WTC11 (cell line): ENCODE results near the gene NAPSA. TPM values are rescaled to one million over a fixed set of nuclear protein-coding genes. Genes with fewer than 3 reads are reported as not detected.

Experiments used
- ATAC-seq: fragments of 200-7000 bp; cut with Tn5 transposase; 2 replicates; pipeline ENCODE4 v1.10.0; 2021; ENCODE audit warnings: mild to moderate bottlenecking, moderate library complexity
- CTCF ChIA-PET: fragments of 300-600 bp; sonication (Branson Sonifier 250); formaldehyde crosslinking; loops from one replicate; lab custom pipeline; 2021; ENCODE audit warnings: antibody characterized with exemption; lab: Charles Lee
- POLR2A ChIA-PET: fragments of 350-600 bp; sonication (Branson Sonifier 250); formaldehyde crosslinking; loops from one replicate; lab custom pipeline; 2021; ENCODE audit warnings: antibody characterized with exemption; lab: Charles Lee
- DNase-seq: peaks from one replicate; pipeline ENCODE4 v3.0.0; 2021; ENCODE audit warnings: low spot score
- H3K27ac Mint-ChIP-seq: 2 replicates; pipeline ENCODE4 v1.8.0; 2021; ENCODE audit warnings: mixed read lengths
- H3K27me3 Mint-ChIP-seq: 2 replicates; pipeline ENCODE4 v1.8.0; 2021; ENCODE audit warnings: low read depth, mild to moderate bottlenecking, moderate library complexity, mixed read lengths
- H3K36me3 Mint-ChIP-seq: 2 replicates; pipeline ENCODE4 v1.8.0; 2021; ENCODE audit warnings: mixed read lengths
- H3K4me1 Mint-ChIP-seq: 2 replicates; pipeline ENCODE4 v1.8.0; 2022; ENCODE audit warnings: mixed read lengths
- H3K4me3 Mint-ChIP-seq: 2 replicates; pipeline ENCODE4 v1.8.0; 2021; ENCODE audit warnings: mild to moderate bottlenecking, moderate library complexity, mixed read lengths
- H3K9me3 Mint-ChIP-seq: 2 replicates; pipeline ENCODE4 v1.8.0; 2021; ENCODE audit warnings: mixed read lengths
- CREM ChIP-seq: sonication (generic); formaldehyde crosslinking; IDR thresholded peaks from 2 replicates; pipeline ENCODE4 v1.8.1; 2022; ENCODE audit warnings: mild to moderate bottlenecking, missing genetic modification reagents, moderate library complexity
- ELF4 ChIP-seq: sonication (generic); formaldehyde crosslinking; IDR thresholded peaks from 2 replicates; pipeline ENCODE4 v1.8.1; 2022; ENCODE audit warnings: low read depth, mild to moderate bottlenecking, moderate library complexity, missing genetic modification reagents
- JAZF1 ChIP-seq: fragments of 250-450 bp; sonication (Bioruptor Pico); IDR thresholded peaks from 2 replicates; pipeline ENCODE4 v1.9.0; 2021; ENCODE audit warnings: moderate library complexity, mild to moderate bottlenecking, inconsistent platforms
- NR1H2 ChIP-seq: sonication (generic); formaldehyde crosslinking; IDR thresholded peaks from 2 replicates; pipeline ENCODE4 v1.9.0; 2021; ENCODE audit warnings: mild to moderate bottlenecking, moderate library complexity, missing genetic modification reagents
- SMAD4 ChIP-seq: sonication (generic); formaldehyde crosslinking; IDR thresholded peaks from 2 replicates; pipeline ENCODE4 v1.8.0; 2022; ENCODE audit warnings: mild to moderate bottlenecking, missing genetic modification reagents
- TEAD4 ChIP-seq: sonication (generic); formaldehyde crosslinking; IDR thresholded peaks from 2 replicates; pipeline ENCODE4 v1.8.0; 2022; ENCODE audit warnings: mild to moderate bottlenecking, missing genetic modification reagents
- total RNA-seq: library from RNA; stranded (reverse); gene quantifications from 3 replicates; pipeline ENCODE4 v1.2.3, GENCODE V29; 2021
- TF ChIP-seq, protein P1 (sequence below): sonication (generic); formaldehyde crosslinking; IDR thresholded peaks from 2 replicates; pipeline ENCODE4 v1.8.1; 2022; ENCODE audit warnings: missing genetic modification reagents, borderline replicate concordance
- TF ChIP-seq, protein P2 (sequence below): sonication (generic); formaldehyde crosslinking; IDR thresholded peaks from 2 replicates; pipeline ENCODE4 v1.8.0; 2023; ENCODE audit warnings: missing genetic modification reagents, mild to moderate bottlenecking, borderline replicate concordance
- TF ChIP-seq, protein P3 (sequence below): sonication (generic); formaldehyde crosslinking; IDR thresholded peaks from 2 replicates; pipeline ENCODE4 v1.8.0; 2022; ENCODE audit warnings: mild to moderate bottlenecking, missing genetic modification reagents
- TF ChIP-seq, protein P4 (sequence below): sonication (generic); formaldehyde crosslinking; IDR thresholded peaks from 2 replicates; pipeline ENCODE4 v1.8.0; 2022; ENCODE audit warnings: missing genetic modification reagents

NAPSA gene
- total RNA-seq, 1 experiment from 2014 or later: 2.7 TPM

DNA sequence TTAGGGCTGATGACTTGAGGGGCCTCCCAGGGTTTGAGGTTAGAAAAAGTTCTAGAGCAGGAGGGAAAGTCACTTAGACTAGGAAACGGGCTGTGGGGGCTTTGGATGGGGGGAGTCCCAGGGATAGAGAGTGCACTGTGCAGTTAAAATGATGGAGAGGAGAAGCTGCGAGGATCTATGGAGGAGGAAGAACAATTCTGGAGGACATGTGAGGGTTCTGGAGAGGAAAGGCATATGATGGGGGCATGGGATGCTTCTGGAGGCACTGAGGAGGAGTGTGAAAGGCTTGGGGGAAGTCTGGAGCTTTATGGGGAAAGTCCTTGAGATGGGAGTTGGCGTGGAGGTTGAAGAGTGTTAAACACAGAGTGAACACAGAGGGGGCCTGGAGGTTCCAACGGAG lies 38.4 kb downstream of the NAPSA start (continued):
- TF ChIP-seq, protein P1, sequence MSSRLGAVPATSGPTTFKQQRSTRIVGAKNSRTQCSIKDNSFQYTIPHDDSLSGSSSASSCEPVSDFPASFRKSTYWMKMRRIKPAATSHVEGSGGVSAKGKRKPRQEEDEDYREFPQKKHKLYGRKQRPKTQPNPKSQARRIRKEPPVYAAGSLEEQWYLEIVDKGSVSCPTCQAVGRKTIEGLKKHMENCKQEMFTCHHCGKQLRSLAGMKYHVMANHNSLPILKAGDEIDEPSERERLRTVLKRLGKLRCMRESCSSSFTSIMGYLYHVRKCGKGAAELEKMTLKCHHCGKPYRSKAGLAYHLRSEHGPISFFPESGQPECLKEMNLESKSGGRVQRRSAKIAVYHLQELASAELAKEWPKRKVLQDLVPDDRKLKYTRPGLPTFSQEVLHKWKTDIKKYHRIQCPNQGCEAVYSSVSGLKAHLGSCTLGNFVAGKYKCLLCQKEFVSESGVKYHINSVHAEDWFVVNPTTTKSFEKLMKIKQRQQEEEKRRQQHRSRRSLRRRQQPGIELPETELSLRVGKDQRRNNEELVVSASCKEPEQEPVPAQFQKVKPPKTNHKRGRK (CRISPR knock-in tag): no peak
- no peak for TF ChIP-seq JAZF1 (CRISPR knock-in tag)
- no peak for TF ChIP-seq CREM (CRISPR knock-in tag)
- no peak for TF ChIP-seq SMAD4 (CRISPR knock-in tag)
- no peak for TF ChIP-seq ELF4 (CRISPR knock-in tag)

DNA sequence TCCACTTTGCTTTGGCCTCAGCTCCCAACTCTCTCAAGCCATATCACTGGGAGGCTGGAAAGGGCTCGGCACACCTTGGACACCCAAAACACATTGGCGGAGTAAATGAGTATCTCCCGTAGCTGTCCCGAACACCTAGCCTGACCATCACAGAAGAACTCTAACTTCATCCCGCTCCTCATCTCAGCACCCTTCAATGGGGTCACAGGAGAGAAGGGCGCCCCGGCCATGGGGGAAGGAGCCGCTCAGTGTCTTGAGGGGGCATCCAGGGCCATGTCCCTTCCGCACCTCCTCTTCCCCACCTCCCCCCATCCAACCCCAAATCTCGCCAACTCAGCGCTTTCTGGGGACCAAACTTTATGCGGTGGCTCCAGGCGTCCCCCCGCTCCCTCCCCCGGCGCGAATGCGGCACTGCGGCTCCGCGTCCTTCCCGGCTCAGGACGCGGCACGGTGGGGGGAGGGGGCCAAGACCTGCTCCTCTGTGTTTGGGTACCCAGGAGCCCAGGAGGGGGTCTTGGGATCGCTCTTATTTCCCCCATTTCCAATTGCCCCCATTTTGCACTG lies 39.3 kb downstream of the NAPSA start:
- ChIA-PET CTCF (interaction anchor here (0.7 to 2.5 kb wide), 15 partner anchors 10 to 402 kb away, joined by 3 to 32 read pairs (median 5); no protein-coding TSS in a partner anchor), POLR2A (interaction anchor here (0.6 to 1.5 kb wide), 6 partner anchors 8 to 91 kb away, joined by 3 to 21 read pairs (median 8); no protein-coding TSS in a partner anchor)
- ATAC-seq: no peak
- H3K4me3 Mint-ChIP-seq: peak overlapping the region; percentile 84
- no peaks in the 10 kb centered on the region for H3K9me3 Mint-ChIP-seq
- no peak overlapping the region for H3K27ac Mint-ChIP-seq
- peaks cover 33% of the 10 kb centered on the region for H3K27me3 Mint-ChIP-seq
- TF ChIP-seq, protein P2, sequence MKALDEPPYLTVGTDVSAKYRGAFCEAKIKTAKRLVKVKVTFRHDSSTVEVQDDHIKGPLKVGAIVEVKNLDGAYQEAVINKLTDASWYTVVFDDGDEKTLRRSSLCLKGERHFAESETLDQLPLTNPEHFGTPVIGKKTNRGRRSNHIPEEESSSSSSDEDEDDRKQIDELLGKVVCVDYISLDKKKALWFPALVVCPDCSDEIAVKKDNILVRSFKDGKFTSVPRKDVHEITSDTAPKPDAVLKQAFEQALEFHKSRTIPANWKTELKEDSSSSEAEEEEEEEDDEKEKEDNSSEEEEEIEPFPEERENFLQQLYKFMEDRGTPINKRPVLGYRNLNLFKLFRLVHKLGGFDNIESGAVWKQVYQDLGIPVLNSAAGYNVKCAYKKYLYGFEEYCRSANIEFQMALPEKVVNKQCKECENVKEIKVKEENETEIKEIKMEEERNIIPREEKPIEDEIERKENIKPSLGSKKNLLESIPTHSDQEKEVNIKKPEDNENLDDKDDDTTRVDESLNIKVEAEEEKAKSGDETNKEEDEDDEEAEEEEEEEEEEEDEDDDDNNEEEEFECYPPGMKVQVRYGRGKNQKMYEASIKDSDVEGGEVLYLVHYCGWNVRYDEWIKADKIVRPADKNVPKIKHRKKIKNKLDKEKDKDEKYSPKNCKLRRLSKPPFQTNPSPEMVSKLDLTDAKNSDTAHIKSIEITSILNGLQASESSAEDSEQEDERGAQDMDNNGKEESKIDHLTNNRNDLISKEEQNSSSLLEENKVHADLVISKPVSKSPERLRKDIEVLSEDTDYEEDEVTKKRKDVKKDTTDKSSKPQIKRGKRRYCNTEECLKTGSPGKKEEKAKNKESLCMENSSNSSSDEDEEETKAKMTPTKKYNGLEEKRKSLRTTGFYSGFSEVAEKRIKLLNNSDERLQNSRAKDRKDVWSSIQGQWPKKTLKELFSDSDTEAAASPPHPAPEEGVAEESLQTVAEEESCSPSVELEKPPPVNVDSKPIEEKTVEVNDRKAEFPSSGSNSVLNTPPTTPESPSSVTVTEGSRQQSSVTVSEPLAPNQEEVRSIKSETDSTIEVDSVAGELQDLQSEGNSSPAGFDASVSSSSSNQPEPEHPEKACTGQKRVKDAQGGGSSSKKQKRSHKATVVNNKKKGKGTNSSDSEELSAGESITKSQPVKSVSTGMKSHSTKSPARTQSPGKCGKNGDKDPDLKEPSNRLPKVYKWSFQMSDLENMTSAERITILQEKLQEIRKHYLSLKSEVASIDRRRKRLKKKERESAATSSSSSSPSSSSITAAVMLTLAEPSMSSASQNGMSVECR (CRISPR knock-in tag): 0 out of 2 replicates have a peak, but pooled peaks have one; percentile 20
- TF ChIP-seq, protein P3, sequence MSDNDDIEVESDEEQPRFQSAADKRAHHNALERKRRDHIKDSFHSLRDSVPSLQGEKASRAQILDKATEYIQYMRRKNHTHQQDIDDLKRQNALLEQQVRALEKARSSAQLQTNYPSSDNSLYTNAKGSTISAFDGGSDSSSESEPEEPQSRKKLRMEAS: no peak
- 0 out of 2 replicates have a peak, but pooled peaks have one; percentile 11 for TF ChIP-seq TEAD4 (CRISPR knock-in tag)
- TF ChIP-seq, protein P4, sequence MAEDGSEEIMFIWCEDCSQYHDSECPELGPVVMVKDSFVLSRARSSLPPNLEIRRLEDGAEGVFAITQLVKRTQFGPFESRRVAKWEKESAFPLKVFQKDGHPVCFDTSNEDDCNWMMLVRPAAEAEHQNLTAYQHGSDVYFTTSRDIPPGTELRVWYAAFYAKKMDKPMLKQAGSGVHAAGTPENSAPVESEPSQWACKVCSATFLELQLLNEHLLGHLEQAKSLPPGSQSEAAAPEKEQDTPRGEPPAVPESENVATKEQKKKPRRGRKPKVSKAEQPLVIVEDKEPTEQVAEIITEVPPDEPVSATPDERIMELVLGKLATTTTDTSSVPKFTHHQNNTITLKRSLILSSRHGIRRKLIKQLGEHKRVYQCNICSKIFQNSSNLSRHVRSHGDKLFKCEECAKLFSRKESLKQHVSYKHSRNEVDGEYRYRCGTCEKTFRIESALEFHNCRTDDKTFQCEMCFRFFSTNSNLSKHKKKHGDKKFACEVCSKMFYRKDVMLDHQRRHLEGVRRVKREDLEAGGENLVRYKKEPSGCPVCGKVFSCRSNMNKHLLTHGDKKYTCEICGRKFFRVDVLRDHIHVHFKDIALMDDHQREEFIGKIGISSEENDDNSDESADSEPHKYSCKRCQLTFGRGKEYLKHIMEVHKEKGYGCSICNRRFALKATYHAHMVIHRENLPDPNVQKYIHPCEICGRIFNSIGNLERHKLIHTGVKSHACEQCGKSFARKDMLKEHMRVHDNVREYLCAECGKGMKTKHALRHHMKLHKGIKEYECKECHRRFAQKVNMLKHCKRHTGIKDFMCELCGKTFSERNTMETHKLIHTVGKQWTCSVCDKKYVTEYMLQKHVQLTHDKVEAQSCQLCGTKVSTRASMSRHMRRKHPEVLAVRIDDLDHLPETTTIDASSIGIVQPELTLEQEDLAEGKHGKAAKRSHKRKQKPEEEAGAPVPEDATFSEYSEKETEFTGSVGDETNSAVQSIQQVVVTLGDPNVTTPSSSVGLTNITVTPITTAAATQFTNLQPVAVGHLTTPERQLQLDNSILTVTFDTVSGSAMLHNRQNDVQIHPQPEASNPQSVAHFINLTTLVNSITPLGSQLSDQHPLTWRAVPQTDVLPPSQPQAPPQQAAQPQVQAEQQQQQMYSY (CRISPR knock-in tag): no peak; the same call in 1 of the 2 replicates
- no peak for TF ChIP-seq NR1H2 (CRISPR knock-in tag)
- TF ChIP-seq, all 79 proteins: peak for 2
- no peak for DNase-seq
- Mint-ChIP-seq H3K36me3 (peaks cover 8% of the 10 kb centered on the region), H3K4me1 (peaks cover 42% of the 10 kb centered on the region)
